ENCODE data around the gene ATP2A3.

ATP2A3 gene

DNA sequence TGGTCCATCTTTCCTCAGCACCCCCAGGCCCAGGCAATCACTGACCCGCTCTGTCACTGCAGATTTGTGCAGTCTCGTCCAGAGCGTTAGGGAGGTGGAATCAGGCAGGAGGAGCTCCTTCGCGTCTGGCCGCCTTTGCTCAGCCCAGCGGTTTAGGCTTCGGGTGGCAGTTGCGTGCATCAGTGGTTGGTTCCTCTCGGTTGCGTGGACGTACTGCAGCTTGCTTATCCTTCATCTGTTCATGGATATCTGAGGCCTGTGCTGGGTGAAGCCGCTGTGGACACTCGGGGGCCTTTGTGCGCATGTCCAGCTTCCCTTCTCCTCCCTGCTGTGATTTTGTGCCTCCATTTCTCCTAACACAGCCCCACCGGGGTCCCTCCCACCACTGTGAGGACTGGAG is 43.2 kb downstream of the ATP2A3 start:
- no peak for TF ChIP-seq GABPA (IDR thresholded peaks at IDR 0.05; ENCODE audit: low read depth)
- TF ChIP-seq SPI1 (IDR thresholded peaks at IDR 0.05; ENCODE audit: borderline replicate concordance, low read depth) = no peak
- TF ChIP-seq, protein P1, sequence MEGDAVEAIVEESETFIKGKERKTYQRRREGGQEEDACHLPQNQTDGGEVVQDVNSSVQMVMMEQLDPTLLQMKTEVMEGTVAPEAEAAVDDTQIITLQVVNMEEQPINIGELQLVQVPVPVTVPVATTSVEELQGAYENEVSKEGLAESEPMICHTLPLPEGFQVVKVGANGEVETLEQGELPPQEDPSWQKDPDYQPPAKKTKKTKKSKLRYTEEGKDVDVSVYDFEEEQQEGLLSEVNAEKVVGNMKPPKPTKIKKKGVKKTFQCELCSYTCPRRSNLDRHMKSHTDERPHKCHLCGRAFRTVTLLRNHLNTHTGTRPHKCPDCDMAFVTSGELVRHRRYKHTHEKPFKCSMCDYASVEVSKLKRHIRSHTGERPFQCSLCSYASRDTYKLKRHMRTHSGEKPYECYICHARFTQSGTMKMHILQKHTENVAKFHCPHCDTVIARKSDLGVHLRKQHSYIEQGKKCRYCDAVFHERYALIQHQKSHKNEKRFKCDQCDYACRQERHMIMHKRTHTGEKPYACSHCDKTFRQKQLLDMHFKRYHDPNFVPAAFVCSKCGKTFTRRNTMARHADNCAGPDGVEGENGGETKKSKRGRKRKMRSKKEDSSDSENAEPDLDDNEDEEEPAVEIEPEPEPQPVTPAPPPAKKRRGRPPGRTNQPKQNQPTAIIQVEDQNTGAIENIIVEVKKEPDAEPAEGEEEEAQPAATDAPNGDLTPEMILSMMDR (IDR thresholded peaks at IDR 0.05; ENCODE audit: insufficient read depth, low read length) = no peak
- no peak for TF ChIP-seq POLR2AphosphoS5 (IDR thresholded peaks at IDR 0.05; ENCODE audit: low read depth)
- TF ChIP-seq, protein P2, sequence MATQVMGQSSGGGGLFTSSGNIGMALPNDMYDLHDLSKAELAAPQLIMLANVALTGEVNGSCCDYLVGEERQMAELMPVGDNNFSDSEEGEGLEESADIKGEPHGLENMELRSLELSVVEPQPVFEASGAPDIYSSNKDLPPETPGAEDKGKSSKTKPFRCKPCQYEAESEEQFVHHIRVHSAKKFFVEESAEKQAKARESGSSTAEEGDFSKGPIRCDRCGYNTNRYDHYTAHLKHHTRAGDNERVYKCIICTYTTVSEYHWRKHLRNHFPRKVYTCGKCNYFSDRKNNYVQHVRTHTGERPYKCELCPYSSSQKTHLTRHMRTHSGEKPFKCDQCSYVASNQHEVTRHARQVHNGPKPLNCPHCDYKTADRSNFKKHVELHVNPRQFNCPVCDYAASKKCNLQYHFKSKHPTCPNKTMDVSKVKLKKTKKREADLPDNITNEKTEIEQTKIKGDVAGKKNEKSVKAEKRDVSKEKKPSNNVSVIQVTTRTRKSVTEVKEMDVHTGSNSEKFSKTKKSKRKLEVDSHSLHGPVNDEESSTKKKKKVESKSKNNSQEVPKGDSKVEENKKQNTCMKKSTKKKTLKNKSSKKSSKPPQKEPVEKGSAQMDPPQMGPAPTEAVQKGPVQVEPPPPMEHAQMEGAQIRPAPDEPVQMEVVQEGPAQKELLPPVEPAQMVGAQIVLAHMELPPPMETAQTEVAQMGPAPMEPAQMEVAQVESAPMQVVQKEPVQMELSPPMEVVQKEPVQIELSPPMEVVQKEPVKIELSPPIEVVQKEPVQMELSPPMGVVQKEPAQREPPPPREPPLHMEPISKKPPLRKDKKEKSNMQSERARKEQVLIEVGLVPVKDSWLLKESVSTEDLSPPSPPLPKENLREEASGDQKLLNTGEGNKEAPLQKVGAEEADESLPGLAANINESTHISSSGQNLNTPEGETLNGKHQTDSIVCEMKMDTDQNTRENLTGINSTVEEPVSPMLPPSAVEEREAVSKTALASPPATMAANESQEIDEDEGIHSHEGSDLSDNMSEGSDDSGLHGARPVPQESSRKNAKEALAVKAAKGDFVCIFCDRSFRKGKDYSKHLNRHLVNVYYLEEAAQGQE (IDR thresholded peaks at IDR 0.05; ENCODE audit: insufficient replicate concordance, low read depth) = no peak
- no peak overlapping the region for H3K27ac ChIP-seq (replicated peaks)
- DNase-seq (ENCODE audit: low read depth in 1 of 2, low spot score in 1 of 2) = peak in 1 of 2 experiments; percentile 62
- H3K27me3 ChIP-seq (ENCODE audit: insufficient read depth, poor library complexity, severe bottlenecking) = no peaks in the 10 kb centered on the region
- H3K4me3 ChIP-seq (replicated peaks; ENCODE audit: insufficient read depth, low read length) = no peak overlapping the region

DNA sequence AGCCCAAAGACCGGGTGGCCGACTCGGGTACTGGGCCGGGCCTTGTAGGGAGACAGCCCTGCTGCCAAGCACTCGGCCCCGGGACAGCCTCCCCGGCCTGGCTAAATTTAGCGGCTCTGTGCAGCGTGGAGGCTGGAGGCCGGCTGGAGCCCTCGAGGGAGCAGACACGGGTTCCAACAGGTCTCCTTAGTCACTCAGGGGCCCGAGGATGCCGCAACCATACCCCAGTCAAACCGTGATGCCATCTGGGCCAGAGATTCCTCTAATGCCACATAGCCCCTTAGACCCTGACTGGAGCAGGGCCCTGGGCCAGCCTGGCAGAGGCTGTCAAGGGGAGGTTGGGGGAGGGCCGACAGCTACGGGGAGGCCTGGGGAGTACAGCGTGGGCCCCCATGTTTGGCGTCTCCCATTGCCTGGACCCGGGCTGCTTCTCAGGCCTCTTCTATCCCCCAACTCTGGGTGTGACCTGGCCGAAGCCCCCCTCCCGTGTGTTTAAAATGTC is 45.1 kb downstream of the ATP2A3 start:
- no peaks in the 10 kb centered on the region for H3K27me3 ChIP-seq (ENCODE audit: insufficient read depth, poor library complexity, severe bottlenecking)
- TF ChIP-seq, protein P2 (IDR thresholded peaks at IDR 0.05; ENCODE audit: insufficient replicate concordance, low read depth) = no peak
- TF ChIP-seq GABPA (IDR thresholded peaks at IDR 0.05; ENCODE audit: low read depth) = no peak
- TF ChIP-seq, protein P1 (IDR thresholded peaks at IDR 0.05; ENCODE audit: insufficient read depth, low read length) = no peak
- TF ChIP-seq POLR2AphosphoS5 (IDR thresholded peaks at IDR 0.05; ENCODE audit: low read depth) = no peak
- no peak for TF ChIP-seq SPI1 (IDR thresholded peaks at IDR 0.05; ENCODE audit: borderline replicate concordance, low read depth)
- no peak overlapping the region for H3K4me3 ChIP-seq (replicated peaks; ENCODE audit: insufficient read depth, low read length)
- H3K27ac ChIP-seq (replicated peaks) = peak overlapping the region; percentile 44
- no peak for DNase-seq (ENCODE audit: low read depth in 1 of 2, low spot score in 1 of 2)

DNA sequence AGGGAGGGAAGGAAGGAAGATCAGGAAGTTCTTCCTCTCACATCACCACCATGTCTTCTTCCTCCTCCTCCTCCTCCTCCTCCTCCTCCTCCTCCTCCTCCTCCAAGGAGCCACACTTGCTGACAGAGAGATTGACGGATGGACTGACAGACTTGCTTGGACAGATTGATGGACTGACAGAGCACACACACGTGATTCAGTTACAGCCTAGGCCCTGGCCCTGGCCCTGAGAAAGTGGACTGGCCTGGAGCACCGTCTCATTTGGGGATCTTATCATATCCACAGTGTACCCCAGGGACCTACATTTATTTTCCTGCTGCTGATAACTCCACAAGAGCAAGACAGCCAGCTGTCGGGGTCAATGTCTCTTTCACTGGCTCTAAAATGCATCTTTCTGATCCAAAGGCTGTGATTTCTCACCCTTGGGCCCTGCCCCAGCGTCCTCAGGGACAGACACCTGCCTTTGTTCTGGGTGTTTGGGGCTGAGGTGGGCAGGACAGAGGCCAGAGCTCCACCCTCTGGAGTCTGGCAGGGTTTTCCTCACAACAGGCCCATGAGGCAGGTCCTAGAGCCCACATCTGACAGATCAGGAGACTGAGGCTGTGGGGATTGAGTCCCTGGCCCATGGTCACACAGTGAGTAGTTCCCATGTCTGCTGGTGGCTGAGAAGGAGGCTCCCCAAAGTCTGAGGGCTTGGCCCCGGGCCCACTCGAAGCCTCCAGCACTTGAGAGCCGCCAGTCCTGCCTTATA is 45.7 kb downstream of the ATP2A3 start:
- TF ChIP-seq, protein P2 (IDR thresholded peaks at IDR 0.05; ENCODE audit: insufficient replicate concordance, low read depth) = no peak
- no peak for TF ChIP-seq SPI1 (IDR thresholded peaks at IDR 0.05; ENCODE audit: borderline replicate concordance, low read depth)
- no peak for DNase-seq (ENCODE audit: low read depth in 1 of 2, low spot score in 1 of 2)
- Histone ChIP-seq H3K4me3 (replicated peaks; ENCODE audit: insufficient read depth, low read length) (no peak overlapping the region), H3K27me3 (ENCODE audit: insufficient read depth, poor library complexity, severe bottlenecking) (no peaks in the 10 kb centered on the region), H3K27ac (replicated peaks) (peak overlapping the region; percentile 44)

Measured in HL-60 (cell line).